GM21423 (cell line): ENCODE results near the gene POU2AF1.
"Not testable (repeated sequence)": the region's sequence is repeated elsewhere in the genome, so short reads cannot be mapped to it uniquely, and the experiment has no call there.

Experiments used
- ATAC-seq: cut with Tn5 transposase; IDR thresholded peaks from one replicate; pipeline ENCODE4 v1.9.1; 2021; ENCODE audit warnings: mild to moderate bottlenecking, moderate library complexity; ENCODE audit not compliant: unreplicated experiment

The POU2AF1 gene

DNA sequence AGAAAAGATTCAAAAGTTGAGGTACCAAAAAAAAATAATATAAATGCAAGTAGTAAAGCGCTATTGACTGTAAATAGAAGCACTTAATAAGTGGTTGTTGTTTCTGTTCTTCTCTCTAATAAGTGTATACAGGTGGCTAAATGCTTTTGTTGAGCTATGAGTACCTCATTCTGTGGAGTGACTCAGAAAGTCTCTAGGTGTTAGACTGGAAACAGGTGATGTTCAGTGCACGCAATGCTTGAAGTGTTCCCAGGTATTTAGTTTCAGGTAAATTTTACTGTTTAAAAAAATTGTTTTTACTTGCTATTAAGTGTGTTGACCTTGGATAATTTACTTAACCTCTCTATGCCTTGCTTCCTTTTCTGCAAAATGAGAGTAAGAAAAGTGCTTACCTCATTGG, 56.5 kb downstream of the POU2AF1 start:
- ATAC-seq = no peak

DNA sequence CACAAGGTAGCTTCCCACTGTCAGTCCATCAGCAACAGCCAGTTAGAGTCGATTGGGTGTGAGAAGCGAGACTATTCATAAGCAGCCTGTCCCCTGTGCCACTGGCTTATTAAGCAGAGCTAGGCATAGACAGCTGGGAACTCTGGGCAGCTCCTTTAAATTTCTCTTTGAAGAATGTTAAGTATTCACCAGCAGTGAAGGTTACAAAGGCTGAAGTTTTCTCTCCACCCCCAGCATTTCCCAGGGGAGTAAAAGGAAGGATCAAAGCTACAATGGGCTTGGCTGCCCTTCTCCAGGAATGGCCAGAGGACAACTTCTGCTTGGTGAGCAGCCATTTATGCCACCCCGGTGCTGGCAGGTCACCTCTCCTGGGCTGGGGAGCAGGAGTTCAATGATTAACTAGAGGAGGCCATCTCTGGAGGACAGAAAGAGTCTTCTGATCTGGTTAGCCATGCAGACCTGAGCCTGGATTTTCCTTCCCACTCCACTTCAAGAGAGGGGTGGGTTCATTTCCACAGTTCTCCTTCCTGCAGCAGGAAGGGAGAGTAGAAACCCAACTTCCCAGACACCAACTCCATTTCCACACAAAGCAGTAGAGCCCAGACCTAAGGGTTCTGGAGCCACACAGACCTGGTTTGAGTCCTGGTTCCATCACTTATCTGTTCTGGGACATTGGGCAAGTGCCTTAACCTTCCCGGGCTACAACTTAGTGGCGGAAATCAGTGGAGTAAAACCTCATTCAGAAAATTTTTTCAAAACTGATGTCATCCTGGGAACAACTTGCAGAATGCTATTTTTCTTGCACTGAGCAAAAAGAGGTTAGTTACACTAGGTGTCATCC, 58.1 kb downstream of the POU2AF1 start:
- no peak for ATAC-seq

DNA sequence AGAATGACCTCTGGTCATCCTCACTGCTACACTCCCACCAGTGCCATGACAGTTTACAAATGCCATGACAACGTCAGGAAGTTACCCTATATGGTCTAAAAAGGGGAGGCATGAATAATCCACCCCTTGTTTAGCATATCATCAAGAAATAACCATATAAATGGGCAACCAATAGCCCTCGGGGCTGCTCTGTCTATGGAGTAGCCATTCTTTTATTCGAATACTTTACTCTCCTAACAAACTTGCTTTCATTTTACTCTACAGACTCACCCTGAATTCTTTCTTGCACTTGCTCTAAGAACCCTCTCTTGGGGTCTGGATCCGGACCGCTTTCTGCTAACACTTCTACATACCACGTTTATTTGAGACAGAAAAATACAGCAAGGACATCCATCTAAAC, 58.9 kb downstream of the POU2AF1 start:
- ATAC-seq = not testable (repeated sequence)

DNA sequence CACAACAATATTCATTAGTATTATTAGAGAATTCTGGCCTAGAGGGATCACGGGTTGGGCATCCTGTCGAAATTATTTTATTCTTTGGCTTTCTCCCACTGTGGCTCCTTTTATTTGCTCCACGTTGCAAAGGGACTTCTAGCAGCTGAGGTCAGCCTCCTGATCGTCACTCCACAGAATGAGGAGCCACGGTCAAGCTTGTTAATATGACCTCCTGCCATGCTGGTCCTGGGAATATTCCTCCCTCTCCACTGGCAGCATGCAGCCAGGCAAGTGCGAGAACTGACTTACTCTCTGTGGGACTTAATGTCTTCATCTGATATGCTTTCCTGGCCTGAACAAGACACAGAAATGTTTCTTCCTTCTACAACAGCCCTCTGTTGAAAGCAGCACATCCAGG, 59.8 kb downstream of the POU2AF1 start:
- no peak for ATAC-seq

DNA sequence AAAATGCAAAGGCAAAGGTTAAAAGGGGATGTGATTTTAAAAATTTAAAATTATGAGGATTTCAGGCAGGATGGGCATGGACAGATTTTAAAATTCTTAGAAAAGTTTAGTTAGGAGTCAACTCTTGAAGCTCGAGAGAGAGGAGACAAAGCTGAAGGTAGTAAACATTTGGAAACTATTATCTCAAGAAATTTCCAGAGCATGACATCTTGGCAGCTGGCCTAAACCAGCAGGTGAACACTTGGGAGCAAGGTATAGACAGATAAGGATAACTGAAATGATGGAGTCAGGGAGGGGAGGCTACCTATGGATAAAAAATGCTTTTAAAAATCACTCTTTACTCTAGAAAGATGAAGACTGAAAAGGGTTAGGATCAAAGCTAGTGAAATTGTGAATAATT, 67.0 kb downstream of the POU2AF1 start:
- no peak for ATAC-seq

DNA sequence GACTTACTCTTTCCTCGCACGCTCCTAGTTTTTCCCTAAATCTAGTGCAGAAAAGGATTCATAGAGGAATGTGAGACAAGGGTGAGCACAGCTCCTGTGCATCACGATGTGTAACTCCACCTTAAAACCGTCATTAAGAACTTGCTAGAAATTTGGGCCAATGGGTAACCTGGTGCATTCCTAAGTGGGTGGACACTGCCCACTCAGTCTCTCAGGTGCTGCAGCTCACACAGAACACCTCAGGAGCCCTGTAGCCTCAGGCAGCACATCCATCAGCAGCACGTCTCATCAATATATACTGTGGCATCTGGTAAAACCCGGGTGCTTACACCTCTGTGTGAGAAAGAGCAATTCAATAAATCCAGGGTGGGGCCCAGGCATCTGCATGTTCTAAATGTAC, 68.4 kb downstream of the POU2AF1 start:
- no peak for ATAC-seq

DNA sequence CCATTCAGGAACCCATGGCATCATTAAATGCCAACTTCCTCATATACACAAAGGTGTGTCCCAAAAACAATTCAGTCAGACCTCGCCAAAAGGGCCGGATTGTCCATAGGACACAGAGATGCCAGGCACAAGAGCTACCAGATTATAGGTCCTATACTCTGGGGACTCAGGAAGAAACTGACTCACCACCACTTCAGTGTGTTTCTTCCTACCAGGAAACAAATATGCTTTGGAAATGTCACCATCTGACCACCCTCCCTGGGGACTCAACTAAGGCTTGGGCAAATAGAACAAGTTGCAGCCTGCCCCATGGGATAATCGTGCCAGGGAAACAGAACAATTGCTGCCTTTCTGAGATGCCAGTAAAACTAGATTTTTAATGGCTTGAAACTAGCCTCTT, 69.0 kb downstream of the POU2AF1 start:
- no peak for ATAC-seq

DNA sequence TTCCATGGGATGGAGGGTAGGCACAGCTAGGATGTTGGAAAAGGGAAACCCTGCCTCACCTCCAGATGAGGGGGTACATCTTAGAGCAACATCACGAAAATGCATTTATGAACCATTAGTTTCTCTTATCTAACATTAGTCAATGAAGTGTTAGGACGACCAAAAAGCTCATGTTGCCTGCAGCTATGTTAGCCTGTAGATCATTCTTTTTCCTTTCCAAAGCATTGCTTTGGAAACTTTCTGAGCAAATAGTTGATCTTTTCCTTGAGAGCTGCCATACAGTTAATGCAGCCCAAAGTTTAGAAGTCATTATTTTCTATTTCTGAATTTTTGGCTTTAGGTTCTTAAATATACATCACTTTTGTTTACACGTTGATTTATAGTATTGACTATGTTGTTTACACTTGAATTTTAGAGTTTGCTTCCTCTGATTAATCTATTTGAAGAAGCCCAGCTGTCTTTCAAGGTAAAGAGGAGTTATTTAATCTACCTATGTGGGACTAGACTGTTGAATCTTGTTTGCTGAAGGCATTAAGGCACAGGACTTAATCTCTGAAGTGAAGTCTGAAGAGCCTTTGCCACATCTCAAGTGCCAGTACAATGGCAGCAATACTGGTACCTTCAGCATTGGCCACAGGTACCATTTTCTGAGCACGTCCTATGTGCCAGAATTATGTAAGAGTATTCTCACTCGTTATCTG, 69.7 kb downstream of the POU2AF1 start:
- ATAC-seq = no peak

DNA sequence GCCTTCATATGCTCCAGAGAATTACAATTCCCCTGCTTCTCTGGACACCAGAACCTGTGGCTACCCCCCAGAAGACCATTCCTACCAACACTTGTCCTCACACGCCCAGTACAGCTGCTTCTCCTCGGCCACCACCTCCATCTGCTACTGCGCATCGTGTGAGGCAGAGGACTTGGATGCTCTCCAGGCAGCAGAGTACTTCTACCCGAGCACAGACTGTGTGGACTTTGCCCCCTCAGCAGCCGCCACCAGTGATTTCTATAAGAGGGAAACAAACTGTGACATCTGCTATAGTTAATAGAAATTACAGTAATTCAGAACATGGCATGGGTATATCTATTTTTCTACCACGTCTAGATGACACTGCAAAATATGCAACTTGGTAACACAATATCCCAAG, 70.9 kb downstream of the POU2AF1 start:
- no peak for ATAC-seq

DNA sequence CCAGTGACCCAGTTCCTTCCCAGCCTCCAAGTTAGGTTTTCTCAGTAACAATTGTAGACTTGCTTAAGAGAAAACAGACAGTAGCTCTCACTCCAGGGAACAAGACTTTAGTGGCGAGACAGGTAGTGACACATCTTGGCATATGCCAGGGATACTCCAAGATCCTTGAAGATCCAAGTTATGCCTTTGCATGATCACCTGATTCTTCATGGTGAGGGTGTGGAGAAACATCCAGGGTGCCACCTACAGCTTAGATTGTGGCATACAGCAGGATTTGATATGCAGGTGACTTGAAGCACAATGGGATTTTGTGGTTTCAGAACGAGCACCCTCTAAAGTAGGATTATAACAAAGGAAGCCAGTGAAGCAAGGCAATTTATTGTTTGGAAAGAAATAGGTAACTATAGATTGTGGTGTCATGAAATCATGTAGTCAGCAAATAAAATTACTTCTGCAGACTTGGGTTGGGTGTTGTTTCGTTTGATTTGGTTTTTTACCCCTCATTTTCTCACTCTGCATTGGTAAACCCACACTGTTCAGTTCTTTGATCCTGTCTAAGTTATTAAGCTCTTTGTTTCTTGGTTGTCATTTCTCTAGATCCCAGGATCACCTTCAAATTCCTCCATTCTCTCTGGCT, 71.5 kb downstream of the POU2AF1 start:
- no peak for ATAC-seq

DNA sequence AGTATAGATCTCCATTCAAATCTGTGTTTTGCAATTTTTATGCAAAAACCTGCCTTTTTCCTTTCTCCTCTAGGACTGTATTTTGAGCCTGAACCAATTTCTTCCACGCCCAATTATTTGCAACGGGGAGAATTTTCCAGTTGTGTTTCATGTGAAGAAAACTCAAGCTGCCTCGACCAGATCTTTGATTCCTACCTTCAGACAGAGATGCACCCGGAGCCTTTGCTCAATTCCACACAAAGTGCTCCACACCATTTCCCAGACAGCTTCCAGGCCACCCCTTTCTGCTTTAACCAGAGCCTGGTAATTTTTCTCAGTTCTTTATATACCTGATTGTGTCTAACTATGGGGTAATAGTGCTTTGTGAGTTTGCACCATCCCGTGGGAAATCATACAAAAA, 72.8 kb downstream of the POU2AF1 start:
- ATAC-seq = no peak

DNA sequence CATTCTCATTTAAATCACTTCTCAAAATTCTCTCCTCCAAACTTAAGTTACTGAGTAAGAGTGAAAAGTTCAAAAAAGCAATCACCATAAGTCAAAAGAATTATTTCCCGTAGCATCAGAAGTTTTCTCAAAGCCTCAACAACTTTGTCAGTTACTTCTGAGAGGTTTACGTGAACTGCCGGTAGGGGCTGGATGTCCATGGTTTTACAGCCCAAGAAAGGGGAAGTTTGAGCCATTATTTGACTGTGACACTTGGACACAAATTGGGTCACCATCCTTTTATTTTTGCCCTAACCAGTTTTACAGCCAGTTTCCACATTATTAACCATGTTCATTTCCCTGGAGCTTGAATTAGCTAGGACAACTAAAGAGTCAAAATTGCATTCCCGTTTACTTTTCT, 73.2 kb downstream of the POU2AF1 start:
- ATAC-seq = no peak

DNA sequence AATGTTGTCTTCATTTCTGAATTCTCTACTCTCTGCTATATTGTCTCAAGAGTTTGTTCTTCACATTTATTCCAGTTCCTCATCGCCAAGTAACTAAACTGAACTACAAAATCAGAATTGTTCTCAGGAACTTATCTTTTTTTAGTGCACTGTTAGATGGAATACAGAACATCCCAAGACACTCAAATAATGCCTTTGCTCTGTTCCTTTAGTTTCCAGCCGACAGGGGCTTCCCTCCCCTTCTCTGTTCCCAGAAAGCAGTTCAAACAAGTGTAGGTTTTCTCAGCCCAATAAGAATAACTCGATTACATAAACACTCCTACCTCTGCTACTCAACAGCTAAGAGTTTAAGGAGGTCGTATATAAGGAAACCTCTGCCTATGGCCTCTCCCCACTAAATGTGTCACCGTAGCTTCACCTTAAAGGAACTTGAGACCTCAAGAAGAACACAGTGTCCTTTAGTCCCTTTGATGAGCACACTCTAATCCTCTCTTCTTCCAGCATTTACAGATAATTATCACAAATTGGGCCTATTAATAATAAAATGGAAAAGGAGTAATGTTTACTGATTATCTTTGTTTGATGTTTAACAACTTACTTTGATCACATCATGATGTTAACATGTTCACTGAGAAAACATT, 73.8 kb downstream of the POU2AF1 start:
- ATAC-seq = no peak

DNA sequence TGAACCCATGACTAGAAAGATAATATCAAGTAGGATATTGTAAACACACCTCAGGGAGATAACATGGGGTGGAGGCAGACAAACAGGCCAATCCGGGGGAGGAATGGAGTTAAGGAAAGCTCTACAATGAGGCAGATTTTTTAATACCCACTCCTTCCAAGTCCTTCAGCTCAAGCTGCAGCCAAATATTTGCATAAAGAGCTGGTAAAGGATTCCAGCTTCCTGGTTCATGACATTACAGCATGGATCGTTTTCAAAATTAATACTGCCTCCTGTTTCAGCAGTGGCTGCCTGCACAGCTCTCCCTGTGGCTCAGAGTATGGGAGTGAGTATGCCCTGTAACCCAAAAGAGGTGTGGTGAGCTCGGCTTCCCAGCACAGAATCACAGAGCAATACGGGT, 75.6 kb downstream of the POU2AF1 start:
- no peak for ATAC-seq

DNA sequence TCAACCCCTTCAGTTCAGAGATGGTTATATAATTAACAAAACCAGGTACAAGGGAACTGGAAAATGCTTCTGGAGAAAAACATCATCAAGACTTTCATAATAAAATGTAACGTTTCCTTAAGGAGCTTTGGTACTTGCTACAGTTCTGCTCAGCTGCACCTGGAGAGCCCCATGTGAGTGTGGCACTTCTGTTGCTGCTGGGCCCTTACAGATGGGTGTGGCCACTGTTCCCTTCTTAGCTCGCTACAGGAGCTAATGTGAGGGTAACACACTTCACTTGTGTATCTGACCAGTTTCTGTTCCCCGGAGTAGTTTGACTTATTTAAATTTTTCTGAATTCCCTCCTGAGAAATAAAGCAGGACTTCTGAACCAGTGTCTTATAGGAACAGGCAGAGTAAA, 76.8 kb downstream of the POU2AF1 start:
- ATAC-seq = no peak
